GM12864 (cell line): ENCODE results near the gene STRN.

Experiments
- DNase-seq: peaks from one replicate; pipeline ENCODE4 v3.0.0-alpha.2; 2011; ENCODE audit warnings: low read depth
- H3K4me3 ChIP-seq: 2 replicates; pipeline ENCODE4 v1.5.1; 2011; ENCODE audit warnings: mild to moderate bottlenecking, low read depth, low read length, control low read depth
- CTCF ChIP-seq: IDR thresholded peaks from 2 replicates; pipeline ENCODE4 v1.5.1; 2011; ENCODE audit warnings: low read depth, mild to moderate bottlenecking, moderate library complexity, low read length, control low read depth, inconsistent platforms; ENCODE audit errors: missing control alignments

The STRN gene

GRCh38 chr2:36963734-36964133, 2.6 kb downstream of the STRN start:
- no peak for TF ChIP-seq CTCF
- no peak overlapping the region for H3K4me3 ChIP-seq

GRCh38 chr2:36963106-36963505, 3.2 kb downstream of the STRN start:
- TF ChIP-seq CTCF, result no peak
- no peak for DNase-seq
- no peak overlapping the region for H3K4me3 ChIP-seq

More at GRCh38 chr2:36963734-36964133, 2.6 kb downstream of the STRN start:
- no peak for DNase-seq

GRCh38 chr2:36960773-36961172, 5.6 kb downstream of the STRN start:
- H3K4me3 ChIP-seq, result no peak overlapping the region
- DNase-seq, result no peak

DNA sequence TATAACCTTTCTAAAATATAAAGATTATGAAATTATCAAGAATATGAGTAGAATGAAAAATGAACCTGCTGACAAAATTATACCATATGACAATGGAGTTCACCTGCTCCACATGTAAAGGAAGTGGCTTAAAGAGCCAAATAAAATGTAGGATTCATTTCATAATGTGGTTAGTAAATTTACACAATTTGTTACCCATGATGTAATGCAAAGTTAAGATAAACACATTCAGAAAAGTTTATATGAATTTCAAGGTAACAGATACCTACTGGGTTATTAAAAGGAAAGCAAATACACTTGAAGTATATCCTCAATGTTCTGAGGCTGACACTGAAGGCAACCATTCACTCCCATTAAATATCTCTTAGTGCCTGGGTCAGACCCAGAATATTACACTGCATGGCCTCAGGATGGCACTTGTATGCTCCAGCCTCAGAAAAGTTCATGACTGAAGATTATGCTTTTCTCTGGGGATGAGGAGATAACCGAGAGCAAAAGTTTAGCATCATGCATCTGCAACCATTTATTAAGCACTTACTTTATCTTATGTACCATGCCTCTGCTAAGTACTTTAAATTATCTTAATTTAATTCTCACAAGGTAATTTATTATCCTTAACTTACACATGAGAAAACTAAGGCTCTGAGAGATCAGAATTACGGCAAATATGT, 6.2 kb downstream of the STRN start:
- no peak overlapping the region for H3K4me3 ChIP-seq
- DNase-seq, result no peak
- no peak for TF ChIP-seq CTCF

More at GRCh38 chr2:36960773-36961172, 5.6 kb downstream of the STRN start:
- TF ChIP-seq CTCF, result no peak

DNA sequence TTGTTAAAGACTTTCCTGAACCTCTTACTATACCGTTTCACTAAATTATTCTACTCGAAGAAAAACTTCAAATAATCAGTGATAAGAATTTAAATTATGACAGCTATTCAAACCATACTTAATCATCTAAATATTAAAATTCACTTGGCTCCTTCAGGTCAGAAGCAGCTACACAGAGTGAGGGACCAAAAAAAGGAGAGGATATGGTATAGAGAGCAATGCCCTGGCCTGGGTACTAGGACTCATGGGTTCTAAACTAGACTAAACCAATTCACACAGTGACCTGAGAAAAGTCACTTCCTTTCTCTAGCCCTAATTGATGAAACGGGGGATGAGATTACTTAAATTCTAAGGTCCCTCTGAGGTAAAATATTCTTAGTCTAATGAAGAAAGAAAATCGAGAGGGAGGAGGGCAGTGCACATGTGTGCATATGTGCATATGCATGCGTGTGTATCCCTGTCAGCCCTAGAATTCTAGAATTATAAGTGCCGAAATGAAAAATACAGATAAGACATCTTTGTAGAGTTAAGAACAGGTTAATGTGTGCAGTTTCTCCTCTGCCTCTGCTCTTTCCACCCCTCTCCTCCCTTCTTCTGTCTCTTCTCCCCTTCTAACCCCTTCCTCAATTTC, 11.2 kb downstream of the STRN start:
- no peak for TF ChIP-seq CTCF
- no peak overlapping the region for H3K4me3 ChIP-seq
- no peak for DNase-seq

DNA sequence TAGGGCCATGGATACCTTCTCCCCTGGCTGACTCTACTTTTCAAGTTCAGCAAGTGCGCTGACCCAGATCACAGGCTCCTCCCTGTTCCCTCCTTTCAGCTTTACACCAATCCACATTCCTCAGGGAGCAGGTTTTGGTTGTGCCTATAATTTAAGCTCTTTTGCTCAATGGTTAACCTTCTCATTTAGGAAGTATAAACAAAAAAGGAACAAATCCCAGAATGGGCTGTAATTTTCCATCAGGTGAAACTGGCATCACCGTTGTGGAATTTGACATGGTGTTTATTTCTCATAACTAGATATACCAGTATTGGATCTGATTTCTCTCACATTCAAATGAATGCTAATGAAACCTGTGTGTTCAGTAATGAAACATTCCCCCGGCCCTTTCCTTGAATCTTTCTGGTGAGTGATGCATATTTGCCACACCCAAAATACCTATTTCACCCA, 13.6 kb downstream of the STRN start:
- TF ChIP-seq CTCF, result no peak
- H3K4me3 ChIP-seq, result no peak overlapping the region
- no peak for DNase-seq

GRCh38 chr2:36951574-36951973, 14.8 kb downstream of the STRN start:
- no peak for TF ChIP-seq CTCF
- no peak overlapping the region for H3K4me3 ChIP-seq
- DNase-seq, result no peak
